ENCODE data around the gene MTERF4. TPM values are rescaled to one million over a fixed set of nuclear protein-coding genes. Genes with fewer than 3 reads are reported as not detected.
A peak's percentile ranks its signal among the peaks of the same experiment; 100 is the strongest.

The MTERF4 gene
- polyA plus RNA-seq, 3 donors: 15.5 to 37.4 (median 17.8) TPM

DNA sequence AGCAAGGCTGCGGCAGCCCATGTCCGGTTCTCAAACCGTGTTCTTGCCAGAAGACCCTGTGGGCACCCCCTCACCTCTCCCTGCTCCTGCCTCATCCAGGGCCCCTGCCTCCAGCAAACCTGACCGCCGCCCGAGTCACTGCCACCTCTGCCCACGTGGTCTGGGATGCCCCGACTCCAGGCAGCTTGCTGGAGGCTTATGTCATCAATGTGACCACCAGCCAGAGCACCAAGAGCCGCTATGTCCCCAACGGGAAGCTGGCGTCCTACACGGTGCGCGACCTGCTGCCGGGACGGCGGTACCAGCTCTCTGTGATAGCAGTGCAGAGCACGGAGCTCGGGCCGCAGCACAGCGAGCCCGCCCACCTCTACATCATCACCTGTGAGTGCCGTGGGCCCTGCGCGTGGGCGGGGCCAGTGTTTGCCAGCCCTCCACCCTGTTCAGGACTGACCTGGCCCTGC is 32.2 kb downstream of the MTERF4 start:
- Histone ChIP-seq H3K9me3 (replicated peaks in 1 of 2; ENCODE audit: control insufficient read depth in 1 of 2, insufficient read depth in 1 of 2, low read length in 2 of 2) (no peaks in the 10 kb centered on the region), H3K27ac (ENCODE audit: low read depth in 1 of 2, low read length in 2 of 2) (no peak overlapping the region), H3K4me2 (replicated peaks; ENCODE audit: extremely low read depth, low read length, poor library complexity, severe bottlenecking) (no peak overlapping the region), H4K20me1 (ENCODE audit: insufficient read depth, low read length) (no peaks in the 10 kb centered on the region), H3K79me2 (ENCODE audit: insufficient read depth, low read length) (no peaks in the 10 kb centered on the region), H3K27me3 (ENCODE audit: control insufficient read depth in 2 of 2, insufficient read depth in 2 of 2, low read length in 2 of 2) (no peaks in the 10 kb centered on the region), H2AFZ (ENCODE audit: insufficient read depth, low read depth, low read length, poor library complexity, severe bottlenecking) (no peak overlapping the region), H3K36me3 (replicated peaks in 1 of 2; ENCODE audit: control insufficient read depth in 1 of 2, insufficient read depth in 2 of 2, low read length in 2 of 2) (peaks cover 0 to 6% of the 10 kb centered on the region in 2 donors), H3K4me1 (ENCODE audit: control insufficient read depth in 1 of 2, insufficient read depth in 2 of 2, low read length in 2 of 2) (no peaks in the 10 kb centered on the region), H3K4me3 (replicated peaks in 1 of 3; ENCODE audit: low read depth in 2 of 3, low read length in 3 of 3) (no peak overlapping the region), H3K9ac (ENCODE audit: insufficient read depth, low read length, poor library complexity, severe bottlenecking) (no peak overlapping the region)
- intact Hi-C loops (cut with micrococcal nuclease): no loop called here
- no peak overlapping the region for H3K4me3 Mint-ChIP-seq
- H3K27ac Mint-ChIP-seq: no peak overlapping the region
- TF ChIP-seq, protein P1, sequence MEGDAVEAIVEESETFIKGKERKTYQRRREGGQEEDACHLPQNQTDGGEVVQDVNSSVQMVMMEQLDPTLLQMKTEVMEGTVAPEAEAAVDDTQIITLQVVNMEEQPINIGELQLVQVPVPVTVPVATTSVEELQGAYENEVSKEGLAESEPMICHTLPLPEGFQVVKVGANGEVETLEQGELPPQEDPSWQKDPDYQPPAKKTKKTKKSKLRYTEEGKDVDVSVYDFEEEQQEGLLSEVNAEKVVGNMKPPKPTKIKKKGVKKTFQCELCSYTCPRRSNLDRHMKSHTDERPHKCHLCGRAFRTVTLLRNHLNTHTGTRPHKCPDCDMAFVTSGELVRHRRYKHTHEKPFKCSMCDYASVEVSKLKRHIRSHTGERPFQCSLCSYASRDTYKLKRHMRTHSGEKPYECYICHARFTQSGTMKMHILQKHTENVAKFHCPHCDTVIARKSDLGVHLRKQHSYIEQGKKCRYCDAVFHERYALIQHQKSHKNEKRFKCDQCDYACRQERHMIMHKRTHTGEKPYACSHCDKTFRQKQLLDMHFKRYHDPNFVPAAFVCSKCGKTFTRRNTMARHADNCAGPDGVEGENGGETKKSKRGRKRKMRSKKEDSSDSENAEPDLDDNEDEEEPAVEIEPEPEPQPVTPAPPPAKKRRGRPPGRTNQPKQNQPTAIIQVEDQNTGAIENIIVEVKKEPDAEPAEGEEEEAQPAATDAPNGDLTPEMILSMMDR (IDR thresholded peaks at IDR 0.05): no peak
- no peak for DNase-seq
- H3K27me3 Mint-ChIP-seq (ENCODE audit: low read depth in 3 of 3): peaks cover under 1 to 7% (median 3%) of the 10 kb centered on the region in 3 donors
- peaks cover 5 to 7% of the 10 kb centered on the region in 2 donors for H3K36me3 Mint-ChIP-seq
- 94% methylated on average over 17 of the region's 26 CpGs for WGBS (ENCODE audit: insufficient coverage)
- no peaks in the 10 kb centered on the region for H3K4me1 Mint-ChIP-seq
- H3K9me3 Mint-ChIP-seq: no peaks in the 10 kb centered on the region

DNA sequence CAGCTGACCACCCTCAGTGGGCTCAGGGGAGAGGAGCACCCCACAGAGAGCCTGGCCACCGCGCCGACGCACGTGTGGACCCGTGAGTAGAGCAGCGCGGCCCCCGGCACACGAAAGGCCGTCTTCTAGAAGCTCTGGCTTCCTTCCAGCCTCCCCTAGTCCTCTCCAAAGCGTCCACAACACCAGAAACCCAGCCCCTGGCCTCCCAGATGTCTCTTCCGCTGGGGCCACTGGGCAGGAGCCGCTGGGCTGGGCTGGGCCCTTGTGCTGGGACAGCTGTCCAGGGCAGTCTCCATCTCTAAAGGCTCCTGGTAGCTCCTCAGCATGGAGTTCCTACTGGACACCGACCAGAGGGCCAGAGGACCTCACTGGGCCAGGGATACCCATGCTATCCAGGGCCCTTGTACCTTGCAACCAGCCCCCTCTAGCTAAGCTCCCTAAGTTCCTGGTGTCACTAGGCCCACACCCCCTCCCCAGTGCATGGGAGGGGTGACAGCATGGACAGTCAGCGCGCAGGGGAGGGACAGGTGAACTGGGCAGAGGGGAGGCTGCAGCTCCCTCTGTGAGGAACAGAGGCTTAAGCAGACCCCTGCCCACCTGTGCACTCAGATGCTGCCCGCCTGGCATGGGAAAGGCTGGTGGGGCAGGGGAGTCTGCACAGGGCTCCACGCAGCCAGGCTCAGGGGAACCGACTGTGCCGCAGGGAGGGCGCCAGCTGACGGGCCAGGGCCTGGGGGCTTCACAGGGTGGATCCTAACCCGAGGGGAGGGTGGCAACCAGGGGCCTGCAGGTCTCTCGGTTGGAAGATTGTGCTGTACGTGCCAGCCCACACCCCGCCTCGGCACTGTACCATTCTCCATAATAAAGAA is 32.9 kb downstream of the MTERF4 start:
- Histone ChIP-seq H4K20me1 (ENCODE audit: insufficient read depth, low read length) (no peaks in the 10 kb centered on the region), H3K4me2 (replicated peaks; ENCODE audit: extremely low read depth, low read length, poor library complexity, severe bottlenecking) (no peak overlapping the region), H3K9me3 (replicated peaks in 1 of 2; ENCODE audit: control insufficient read depth in 1 of 2, insufficient read depth in 1 of 2, low read length in 2 of 2) (no peaks in the 10 kb centered on the region), H3K36me3 (replicated peaks in 1 of 2; ENCODE audit: control insufficient read depth in 1 of 2, insufficient read depth in 2 of 2, low read length in 2 of 2) (no peaks in the 10 kb centered on the region), H2AFZ (ENCODE audit: insufficient read depth, low read depth, low read length, poor library complexity, severe bottlenecking) (no peak overlapping the region), H3K27me3 (ENCODE audit: control insufficient read depth in 2 of 2, insufficient read depth in 2 of 2, low read length in 2 of 2) (no peaks in the 10 kb centered on the region), H3K9ac (ENCODE audit: insufficient read depth, low read length, poor library complexity, severe bottlenecking) (no peak overlapping the region), H3K79me2 (ENCODE audit: insufficient read depth, low read length) (no peaks in the 10 kb centered on the region), H3K4me1 (ENCODE audit: control insufficient read depth in 1 of 2, insufficient read depth in 2 of 2, low read length in 2 of 2) (no peaks in the 10 kb centered on the region), H3K4me3 (replicated peaks in 1 of 3; ENCODE audit: low read depth in 2 of 3, low read length in 3 of 3) (no peak overlapping the region), H3K27ac (ENCODE audit: low read depth in 1 of 2, low read length in 2 of 2) (no peak overlapping the region)
- Mint-ChIP-seq H3K27ac (no peak overlapping the region), H3K4me1 (peaks cover 2% of the 10 kb centered on the region), H3K4me3 (no peak overlapping the region), H3K36me3 (peaks cover 0 to 2% of the 10 kb centered on the region in 2 donors), H3K9me3 (no peaks in the 10 kb centered on the region), H3K27me3 (ENCODE audit: low read depth in 3 of 3) (peaks cover 4 to 8% (median 6%) of the 10 kb centered on the region in 3 donors)
- WGBS (ENCODE audit: insufficient coverage): 96% methylated on average over 26 of the region's 28 CpGs
- TF ChIP-seq, protein P1 (IDR thresholded peaks at IDR 0.05): no peak
- peak in 1 of 3 donors; percentile 1 for DNase-seq
- intact Hi-C loops (cut with micrococcal nuclease): no loop called here
